Keratinocyte (primary cell): Measurements from ENCODE around the gene IRX3.

Experiments used
- EZH2 ChIP-seq: IDR thresholded peaks from one replicate; pipeline ENCODE4 v1.6.1; 2012; ENCODE audit warnings: inconsistent platforms, mild to moderate bottlenecking, low read length, moderate library complexity
- TF ChIP-seq, protein P1 (sequence below), 3 experiments: IDR thresholded peaks in 1 of 3; conservative IDR thresholded peaks in 1 of 3; optimal IDR thresholded peaks in 1 of 3; 2 replicates in 2 of 3; 3 replicates in 1 of 3; pipeline versions ENCODE3 to v1.5.1; 2011; ENCODE audit warnings: low read length in 3 of 3, mild to moderate bottlenecking in 3 of 3, moderate library complexity in 2 of 3, control low read depth in 1 of 3, inconsistent platforms in 1 of 3; ENCODE audit not compliant: insufficient read depth in 2 of 3; ENCODE audit errors: extremely low read depth in 1 of 3

DNA sequence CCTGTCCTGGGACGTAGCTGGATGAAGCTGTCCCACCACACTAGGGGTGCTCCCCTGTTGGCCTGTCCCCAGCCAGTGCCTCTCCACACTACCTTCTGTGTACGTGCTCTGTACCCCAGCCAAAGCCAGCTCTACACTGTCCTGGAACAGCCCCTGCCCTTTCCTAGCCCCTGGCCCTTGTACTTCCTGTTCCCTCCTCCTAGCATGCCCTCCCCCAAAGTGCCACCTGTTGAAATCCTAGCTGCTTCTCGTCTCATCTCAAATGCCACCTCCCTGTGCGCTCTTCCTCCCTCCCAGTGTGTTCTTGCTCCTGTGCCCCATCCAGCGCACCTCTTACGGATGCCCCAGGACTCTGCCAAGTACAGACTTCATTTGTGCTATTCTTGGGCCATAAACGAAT is 33.5 kb downstream of the IRX3 start:
- no peak for TF ChIP-seq EZH2
- TF ChIP-seq, protein P1, sequence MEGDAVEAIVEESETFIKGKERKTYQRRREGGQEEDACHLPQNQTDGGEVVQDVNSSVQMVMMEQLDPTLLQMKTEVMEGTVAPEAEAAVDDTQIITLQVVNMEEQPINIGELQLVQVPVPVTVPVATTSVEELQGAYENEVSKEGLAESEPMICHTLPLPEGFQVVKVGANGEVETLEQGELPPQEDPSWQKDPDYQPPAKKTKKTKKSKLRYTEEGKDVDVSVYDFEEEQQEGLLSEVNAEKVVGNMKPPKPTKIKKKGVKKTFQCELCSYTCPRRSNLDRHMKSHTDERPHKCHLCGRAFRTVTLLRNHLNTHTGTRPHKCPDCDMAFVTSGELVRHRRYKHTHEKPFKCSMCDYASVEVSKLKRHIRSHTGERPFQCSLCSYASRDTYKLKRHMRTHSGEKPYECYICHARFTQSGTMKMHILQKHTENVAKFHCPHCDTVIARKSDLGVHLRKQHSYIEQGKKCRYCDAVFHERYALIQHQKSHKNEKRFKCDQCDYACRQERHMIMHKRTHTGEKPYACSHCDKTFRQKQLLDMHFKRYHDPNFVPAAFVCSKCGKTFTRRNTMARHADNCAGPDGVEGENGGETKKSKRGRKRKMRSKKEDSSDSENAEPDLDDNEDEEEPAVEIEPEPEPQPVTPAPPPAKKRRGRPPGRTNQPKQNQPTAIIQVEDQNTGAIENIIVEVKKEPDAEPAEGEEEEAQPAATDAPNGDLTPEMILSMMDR (optimal IDR thresholded peaks at IDR 0.05 in 1 of 3, IDR thresholded peaks at IDR 0.05 in 1 of 3, conservative IDR thresholded peaks at IDR 0.05 in 1 of 3; ENCODE audit: extremely low read depth in 1 of 3, insufficient read depth in 2 of 3, low read length in 3 of 3): no peak
